Measurements from ENCODE around the gene LRRC8A. TPM values are rescaled to one million over a fixed set of nuclear protein-coding genes. Genes with fewer than 3 reads are reported as not detected.

Gene LRRC8A
- total and polyA plus RNA-seq, 2 of the 13 experiments (the other 11 are each of a cell fraction or from before 2014, with no cell fraction given) = 16.1 to 40.6 TPM

- TF ChIP-seq, protein P1, sequence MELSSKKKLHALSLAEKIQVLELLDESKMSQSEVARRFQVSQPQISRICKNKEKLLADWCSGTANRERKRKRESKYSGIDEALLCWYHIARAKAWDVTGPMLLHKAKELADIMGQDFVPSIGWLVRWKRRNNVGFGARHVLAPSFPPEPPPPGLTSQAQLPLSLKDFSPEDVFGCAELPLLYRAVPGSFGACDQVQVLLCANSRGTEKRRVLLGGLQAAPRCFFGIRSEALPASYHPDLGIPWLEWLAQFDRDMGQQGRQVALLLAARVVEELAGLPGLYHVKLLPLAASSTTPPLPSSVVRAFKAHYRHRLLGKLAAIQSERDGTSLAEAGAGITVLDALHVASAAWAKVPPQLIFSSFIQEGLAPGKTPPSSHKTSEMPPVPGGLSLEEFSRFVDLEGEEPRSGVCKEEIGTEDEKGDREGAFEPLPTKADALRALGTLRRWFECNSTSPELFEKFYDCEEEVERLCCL (CRISPR knock-in tag; IDR thresholded peaks at IDR 0.05; ENCODE audit: borderline replicate concordance) = no peak
- no peak for TF ChIP-seq EHMT2 (IDR thresholded peaks at IDR 0.05; ENCODE audit: borderline replicate concordance, low read depth, low read length)
- TF ChIP-seq PAXIP1 (CRISPR knock-in tag; conservative IDR thresholded peaks at IDR 0.05) = peak; percentile 61
- peak; percentile 79 for TF ChIP-seq RARA (CRISPR knock-in tag; IDR thresholded peaks at IDR 0.05)
- TF ChIP-seq, protein P2, sequence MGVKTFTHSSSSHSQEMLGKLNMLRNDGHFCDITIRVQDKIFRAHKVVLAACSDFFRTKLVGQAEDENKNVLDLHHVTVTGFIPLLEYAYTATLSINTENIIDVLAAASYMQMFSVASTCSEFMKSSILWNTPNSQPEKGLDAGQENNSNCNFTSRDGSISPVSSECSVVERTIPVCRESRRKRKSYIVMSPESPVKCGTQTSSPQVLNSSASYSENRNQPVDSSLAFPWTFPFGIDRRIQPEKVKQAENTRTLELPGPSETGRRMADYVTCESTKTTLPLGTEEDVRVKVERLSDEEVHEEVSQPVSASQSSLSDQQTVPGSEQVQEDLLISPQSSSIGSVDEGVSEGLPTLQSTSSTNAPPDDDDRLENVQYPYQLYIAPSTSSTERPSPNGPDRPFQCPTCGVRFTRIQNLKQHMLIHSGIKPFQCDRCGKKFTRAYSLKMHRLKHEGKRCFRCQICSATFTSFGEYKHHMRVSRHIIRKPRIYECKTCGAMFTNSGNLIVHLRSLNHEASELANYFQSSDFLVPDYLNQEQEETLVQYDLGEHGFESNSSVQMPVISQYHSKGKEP (CRISPR knock-in tag; IDR thresholded peaks at IDR 0.05) = no peak
- TF ChIP-seq, protein P3, sequence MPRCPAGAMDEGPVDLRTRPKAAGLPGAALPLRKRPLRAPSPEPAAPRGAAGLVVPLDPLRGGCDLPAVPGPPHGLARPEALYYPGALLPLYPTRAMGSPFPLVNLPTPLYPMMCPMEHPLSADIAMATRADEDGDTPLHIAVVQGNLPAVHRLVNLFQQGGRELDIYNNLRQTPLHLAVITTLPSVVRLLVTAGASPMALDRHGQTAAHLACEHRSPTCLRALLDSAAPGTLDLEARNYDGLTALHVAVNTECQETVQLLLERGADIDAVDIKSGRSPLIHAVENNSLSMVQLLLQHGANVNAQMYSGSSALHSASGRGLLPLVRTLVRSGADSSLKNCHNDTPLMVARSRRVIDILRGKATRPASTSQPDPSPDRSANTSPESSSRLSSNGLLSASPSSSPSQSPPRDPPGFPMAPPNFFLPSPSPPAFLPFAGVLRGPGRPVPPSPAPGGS (CRISPR knock-in tag; IDR thresholded peaks at IDR 0.05) = 0 out of 2 replicates have a peak, but pooled peaks have one; percentile 64
- peak; percentile 7 for TF ChIP-seq TEAD3 (CRISPR knock-in tag; optimal IDR thresholded peaks at IDR 0.05; ENCODE audit: borderline replicate concordance)
- TF ChIP-seq, protein P4, sequence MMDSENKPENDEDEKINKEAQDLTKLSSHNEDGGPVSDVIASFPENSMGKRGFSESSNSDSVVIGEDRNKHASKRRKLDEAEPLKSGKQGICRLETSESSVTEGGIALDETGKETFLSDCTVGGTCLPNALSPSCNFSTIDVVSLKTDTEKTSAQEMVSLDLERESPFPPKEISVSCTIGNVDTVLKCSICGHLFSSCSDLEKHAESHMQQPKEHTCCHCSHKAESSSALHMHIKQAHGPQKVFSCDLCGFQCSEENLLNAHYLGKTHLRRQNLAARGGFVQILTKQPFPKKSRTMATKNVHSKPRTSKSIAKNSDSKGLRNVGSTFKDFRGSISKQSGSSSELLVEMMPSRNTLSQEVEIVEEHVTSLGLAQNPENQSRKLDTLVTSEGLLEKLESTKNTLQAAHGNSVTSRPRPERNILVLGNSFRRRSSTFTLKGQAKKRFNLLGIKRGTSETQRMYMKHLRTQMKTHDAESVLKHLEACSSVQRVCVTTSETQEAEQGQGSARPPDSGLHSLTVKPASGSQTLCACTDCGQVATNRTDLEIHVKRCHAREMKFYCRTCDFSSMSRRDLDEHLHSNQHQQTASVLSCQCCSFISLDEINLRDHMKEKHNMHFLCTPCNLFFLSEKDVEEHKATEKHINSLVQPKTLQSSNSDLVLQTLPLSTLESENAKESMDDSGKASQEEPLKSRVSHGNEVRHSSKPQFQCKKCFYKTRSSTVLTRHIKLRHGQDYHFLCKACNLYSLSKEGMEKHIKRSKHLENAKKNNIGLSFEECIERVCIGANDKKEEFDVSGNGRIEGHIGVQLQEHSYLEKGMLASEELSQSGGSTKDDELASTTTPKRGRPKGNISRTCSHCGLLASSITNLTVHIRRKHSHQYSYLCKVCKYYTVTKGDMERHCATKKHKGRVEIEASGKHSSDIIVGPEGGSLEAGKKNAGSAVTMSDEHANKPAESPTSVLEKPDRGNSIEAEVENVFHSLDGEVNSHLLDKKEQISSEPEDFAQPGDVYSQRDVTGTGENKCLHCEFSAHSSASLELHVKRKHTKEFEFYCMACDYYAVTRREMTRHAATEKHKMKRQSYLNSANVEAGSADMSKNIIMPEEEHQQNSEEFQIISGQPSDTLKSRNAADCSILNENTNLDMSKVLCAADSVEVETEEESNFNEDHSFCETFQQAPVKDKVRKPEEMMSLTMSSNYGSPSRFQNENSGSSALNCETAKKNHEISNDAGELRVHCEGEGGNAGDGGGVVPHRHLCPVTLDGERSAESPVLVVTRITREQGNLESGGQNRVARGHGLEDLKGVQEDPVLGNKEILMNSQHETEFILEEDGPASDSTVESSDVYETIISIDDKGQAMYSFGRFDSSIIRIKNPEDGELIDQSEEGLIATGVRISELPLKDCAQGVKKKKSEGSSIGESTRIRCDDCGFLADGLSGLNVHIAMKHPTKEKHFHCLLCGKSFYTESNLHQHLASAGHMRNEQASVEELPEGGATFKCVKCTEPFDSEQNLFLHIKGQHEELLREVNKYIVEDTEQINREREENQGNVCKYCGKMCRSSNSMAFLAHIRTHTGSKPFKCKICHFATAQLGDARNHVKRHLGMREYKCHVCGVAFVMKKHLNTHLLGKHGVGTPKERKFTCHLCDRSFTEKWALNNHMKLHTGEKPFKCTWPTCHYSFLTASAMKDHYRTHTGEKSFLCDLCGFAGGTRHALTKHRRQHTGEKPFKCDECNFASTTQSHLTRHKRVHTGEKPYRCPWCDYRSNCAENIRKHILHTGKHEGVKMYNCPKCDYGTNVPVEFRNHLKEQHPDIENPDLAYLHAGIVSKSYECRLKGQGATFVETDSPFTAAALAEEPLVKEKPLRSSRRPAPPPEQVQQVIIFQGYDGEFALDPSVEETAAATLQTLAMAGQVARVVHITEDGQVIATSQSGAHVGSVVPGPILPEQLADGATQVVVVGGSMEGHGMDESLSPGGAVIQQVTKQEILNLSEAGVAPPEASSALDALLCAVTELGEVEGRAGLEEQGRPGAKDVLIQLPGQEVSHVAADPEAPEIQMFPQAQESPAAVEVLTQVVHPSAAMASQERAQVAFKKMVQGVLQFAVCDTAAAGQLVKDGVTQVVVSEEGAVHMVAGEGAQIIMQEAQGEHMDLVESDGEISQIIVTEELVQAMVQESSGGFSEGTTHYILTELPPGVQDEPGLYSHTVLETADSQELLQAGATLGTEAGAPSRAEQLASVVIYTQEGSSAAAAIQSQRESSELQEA (CRISPR knock-in tag; IDR thresholded peaks at IDR 0.05; ENCODE audit: not compliant biosample characterization) = no peak
- no peak for TF ChIP-seq SP140L (CRISPR knock-in tag; IDR thresholded peaks at IDR 0.05; ENCODE audit: borderline replicate concordance)
- no peak for TF ChIP-seq SPEN (CRISPR knock-in tag; IDR thresholded peaks at IDR 0.05; ENCODE audit: low read depth)
Observed at GRCh38 chr9:128913048-128913900, 31.3 kb downstream of the LRRC8A start (continued).
